Medulla oblongata (tissue), 1 donor: Measurements from ENCODE around the gene VEGFC.

Experiments
- DNase-seq: peaks from one replicate; pipeline ENCODE4 v3.0.0-alpha.2; 2015; ENCODE audit errors: extremely low spot score

VEGFC gene

GRCh38 chr4:176798540-176798939 lies 5.8 kb upstream of the VEGFC start:
- no peak for DNase-seq

- DNase-seq = no peak
These were observed 2.7 kb upstream of the VEGFC start for GRCh38 chr4:176795441-176795840.

- DNase-seq = no peak
These were observed 1.9 kb upstream of the VEGFC start for GRCh38 chr4:176794651-176795050.

GRCh38 chr4:176794151-176794550 lies 1.4 kb upstream of the VEGFC start:
- DNase-seq = no peak

- no peak for DNase-seq
These were observed 411 bp upstream of the VEGFC start for GRCh38 chr4:176793060-176793605.

- DNase-seq = peak; percentile 11
These were observed 964 bp downstream of the VEGFC start for GRCh38 chr4:176791591-176792325.

GRCh38 chr4:176790398-176790797 lies 2.3 kb downstream of the VEGFC start:
- DNase-seq = no peak

GRCh38 chr4:176789955-176790354 lies 2.8 kb downstream of the VEGFC start:
- peak; percentile 33 for DNase-seq

- no peak for DNase-seq
These were observed 3.8 kb downstream of the VEGFC start for GRCh38 chr4:176788971-176789370.

- no peak for DNase-seq
These were observed 4.5 kb downstream of the VEGFC start for GRCh38 chr4:176788248-176788647.

- no peak for DNase-seq
These were observed 7.9 kb downstream of the VEGFC start for GRCh38 chr4:176784816-176785215.

GRCh38 chr4:176782794-176783193 lies 9.9 kb downstream of the VEGFC start:
- no peak for DNase-seq

GRCh38 chr4:176782191-176782590 lies 10.5 kb downstream of the VEGFC start:
- no peak for DNase-seq

GRCh38 chr4:176781739-176782100 lies 11.0 kb downstream of the VEGFC start:
- no peak for DNase-seq

GRCh38 chr4:176780995-176781738 lies 11.6 kb downstream of the VEGFC start:
- DNase-seq = no peak

GRCh38 chr4:176779421-176779820 lies 13.3 kb downstream of the VEGFC start:
- DNase-seq = no peak

- no peak for DNase-seq
These were observed 14.2 kb downstream of the VEGFC start for GRCh38 chr4:176778491-176778890.

GRCh38 chr4:176778063-176778462 lies 14.7 kb downstream of the VEGFC start:
- DNase-seq = no peak

- no peak for DNase-seq
These were observed 17.4 kb downstream of the VEGFC start for GRCh38 chr4:176775338-176775737.

- DNase-seq = no peak
These were observed 17.9 kb downstream of the VEGFC start for GRCh38 chr4:176774852-176775251.

- DNase-seq = no peak
These were observed 23.2 kb downstream of the VEGFC start for GRCh38 chr4:176769514-176769913.

GRCh38 chr4:176767183-176767582 lies 25.5 kb downstream of the VEGFC start:
- no peak for DNase-seq

GRCh38 chr4:176762661-176763308 lies 29.9 kb downstream of the VEGFC start:
- DNase-seq = no peak
